NCI-H524 (cell line): ENCODE data around the gene SUDS3.
A peak's percentile ranks its signal among the peaks of the same experiment; 100 is the strongest.

Experiments used
- DNase-seq, 2 experiments: peaks; one replicate each; lab custom pipeline; 2025; lab: John Stamatoyannopoulos, UW

The SUDS3 gene

GRCh38 chr12:118455327-118455726 lies 79.0 kb downstream of the SUDS3 start:
- no peak for DNase-seq

- no peak for DNase-seq
Measured at GRCh38 chr12:118456741-118457140, 80.4 kb downstream of the SUDS3 start.

- no peak for DNase-seq
Measured at GRCh38 chr12:118459110-118459509, 82.8 kb downstream of the SUDS3 start.

GRCh38 chr12:118463677-118464076 lies 87.3 kb downstream of the SUDS3 start:
- DNase-seq, result peak in 1 of 2 experiments; percentile 6

- no peak for DNase-seq
Measured at GRCh38 chr12:118465706-118466105, 89.4 kb downstream of the SUDS3 start.
